Nephron progenitor cell (in vitro differentiated cells): Measurements from ENCODE around the gene HDAC2.
A peak's percentile ranks its signal among the peaks of the same experiment; 100 is the strongest.

Source experiments
- DNase-seq: peaks from one replicate; pipeline ENCODE4 v3.0.0; 2021
- H3K27ac Mint-ChIP-seq: 2 replicates; pipeline ENCODE4 v1.8.0; 2021; ENCODE audit warnings: mild to moderate bottlenecking, moderate library complexity, mixed read lengths
- H3K27me3 Mint-ChIP-seq: 2 replicates; pipeline ENCODE4 v1.8.0; 2021; ENCODE audit warnings: mild to moderate bottlenecking, low read depth, mixed read lengths; ENCODE audit not compliant: poor library complexity
- H3K36me3 Mint-ChIP-seq: 2 replicates; pipeline ENCODE4 v1.8.0; 2021; ENCODE audit warnings: low read depth, mixed read lengths
- H3K4me1 Mint-ChIP-seq: 2 replicates; pipeline ENCODE4 v1.8.0; 2021; ENCODE audit warnings: mixed read lengths
- H3K4me3 Mint-ChIP-seq: 2 replicates; pipeline ENCODE4 v1.8.0; 2021; ENCODE audit warnings: mild to moderate bottlenecking, moderate library complexity, mixed read lengths
- H3K9me3 Mint-ChIP-seq: 2 replicates; pipeline ENCODE4 v1.8.0; 2021; ENCODE audit warnings: mild to moderate bottlenecking, moderate library complexity, mixed read lengths
- CTCF ChIP-seq: fragments of 200-600 bp; sonication (generic); IDR thresholded peaks from 2 replicates; pipeline ENCODE4 v1.5.0; 2021; ENCODE audit warnings: antibody characterized with exemption

HDAC2 gene

GRCh38 chr6:113980937-113981554 lies 10.1 kb upstream of the HDAC2 start:
- no peak overlapping the region for H3K4me3 Mint-ChIP-seq
- H3K27ac Mint-ChIP-seq = no peak overlapping the region
- H3K36me3 Mint-ChIP-seq = no peaks in the 10 kb centered on the region
- H3K4me1 Mint-ChIP-seq = no peaks in the 10 kb centered on the region
- H3K9me3 Mint-ChIP-seq = no peaks in the 10 kb centered on the region
- peak; percentile 26 for DNase-seq
- H3K27me3 Mint-ChIP-seq = no peaks in the 10 kb centered on the region
- peak; percentile 59 for TF ChIP-seq CTCF

- peaks cover 5% of the 10 kb centered on the region for H3K4me1 Mint-ChIP-seq
- DNase-seq = no peak
- no peak for TF ChIP-seq CTCF
- H3K27me3 Mint-ChIP-seq = peaks cover 5% of the 10 kb centered on the region
- H3K36me3 Mint-ChIP-seq = no peaks in the 10 kb centered on the region
- no peak overlapping the region for H3K4me3 Mint-ChIP-seq
- no peaks in the 10 kb centered on the region for H3K9me3 Mint-ChIP-seq
- no peak overlapping the region for H3K27ac Mint-ChIP-seq
Observed at GRCh38 chr6:113979937-113980336, 9.0 kb upstream of the HDAC2 start.

- Mint-ChIP-seq H3K9me3 (no peaks in the 10 kb centered on the region), H3K4me1 (peaks cover 5% of the 10 kb centered on the region), H3K27ac (no peak overlapping the region), H3K4me3 (no peak overlapping the region), H3K36me3 (no peaks in the 10 kb centered on the region), H3K27me3 (peaks cover 5% of the 10 kb centered on the region)
- DNase-seq = no peak
- no peak for TF ChIP-seq CTCF
Observed at GRCh38 chr6:113978084-113978675, 7.2 kb upstream of the HDAC2 start.

- no peak overlapping the region for H3K4me3 Mint-ChIP-seq
- no peak for TF ChIP-seq CTCF
Observed at GRCh38 chr6:113976806-113977205, 5.9 kb upstream of the HDAC2 start.

GRCh38 chr6:113971741-113972140 lies 793 bp upstream of the HDAC2 start:
- DNase-seq = no peak
- Mint-ChIP-seq H3K4me1 (peaks cover 30% of the 10 kb centered on the region), H3K9me3 (peaks cover 15% of the 10 kb centered on the region), H3K27me3 (peaks cover 5% of the 10 kb centered on the region), H3K4me3 (peak overlapping the region; percentile 96), H3K36me3 (peaks cover 24% of the 10 kb centered on the region), H3K27ac (no peak overlapping the region)
- TF ChIP-seq CTCF = no peak

More at GRCh38 chr6:113976806-113977205, 5.9 kb upstream of the HDAC2 start:
- Mint-ChIP-seq H3K27me3 (peaks cover 5% of the 10 kb centered on the region), H3K27ac (no peak overlapping the region), H3K36me3 (no peaks in the 10 kb centered on the region), H3K4me1 (peaks cover 5% of the 10 kb centered on the region), H3K9me3 (peaks cover 6% of the 10 kb centered on the region)
- no peak for DNase-seq
